GM21447 (cell line): ENCODE measurements around the gene DNAH6.
"Not testable (repeated sequence)": the region's sequence is repeated elsewhere in the genome, so short reads cannot be mapped to it uniquely, and the experiment has no call there.

ENCODE experiments used
- ATAC-seq: cut with Tn5 transposase; IDR thresholded peaks from one replicate; pipeline ENCODE4 v1.9.1; 2021; ENCODE audit not compliant: unreplicated experiment

DNAH6 gene

GRCh38 chr2:84516234-84516986 is at the start of gene DNAH6:
TSS of gene DNAH6 (plus strand) at chr2:84516498. CDS start at chr2:84517827, 1,329 bp downstream.
- ATAC-seq: peak; percentile 100

- ATAC-seq: no peak
These were observed 48.9 kb upstream of the DNAH6 start for GRCh38 chr2:84467389-84467788.

- ATAC-seq: not testable (repeated sequence)
These were observed 43.9 kb upstream of the DNAH6 start for GRCh38 chr2:84472423-84472822.

GRCh38 chr2:84472856-84473565 is 43.3 kb upstream of the DNAH6 start:
- ATAC-seq: no peak

GRCh38 chr2:84474176-84474575 is 42.1 kb upstream of the DNAH6 start:
- ATAC-seq: no peak

- ATAC-seq: no peak
These were observed 38.4 kb upstream of the DNAH6 start for GRCh38 chr2:84477886-84478285.

- ATAC-seq: no peak
These were observed 37.4 kb upstream of the DNAH6 start for GRCh38 chr2:84478867-84479266.

GRCh38 chr2:84481702-84482101 is 34.6 kb upstream of the DNAH6 start:
- ATAC-seq: no peak

GRCh38 chr2:84482603-84483002 is 33.7 kb upstream of the DNAH6 start:
- ATAC-seq: no peak

- no peak for ATAC-seq
These were observed 33.0 kb upstream of the DNAH6 start for GRCh38 chr2:84483320-84483719.

- ATAC-seq: no peak
These were observed 29.7 kb upstream of the DNAH6 start for GRCh38 chr2:84486441-84487115.

- ATAC-seq: no peak
These were observed 28.9 kb upstream of the DNAH6 start for GRCh38 chr2:84487298-84487996.

GRCh38 chr2:84491256-84491655 is 25.0 kb upstream of the DNAH6 start:
- no peak for ATAC-seq

- ATAC-seq: no peak
These were observed 24.6 kb upstream of the DNAH6 start for GRCh38 chr2:84491741-84492140.

GRCh38 chr2:84492571-84492970 is 23.7 kb upstream of the DNAH6 start:
- ATAC-seq: no peak

GRCh38 chr2:84493514-84493913 is 22.8 kb upstream of the DNAH6 start:
- no peak for ATAC-seq

GRCh38 chr2:84494070-84494469 is 22.2 kb upstream of the DNAH6 start:
- ATAC-seq: no peak

- peak; percentile 72 for ATAC-seq
These were observed 20.7 kb upstream of the DNAH6 start for GRCh38 chr2:84495539-84496146.

GRCh38 chr2:84496386-84496785 is 19.9 kb upstream of the DNAH6 start:
- ATAC-seq: no peak

GRCh38 chr2:84497285-84497684 is 19.0 kb upstream of the DNAH6 start:
- ATAC-seq: no peak
